Body of pancreas (tissue), 4 donors: ENCODE data around the gene ITGAX. TPM values are rescaled to one million over a fixed set of nuclear protein-coding genes. Genes with fewer than 3 reads are reported as not detected.
"Not testable (repeated sequence)": the region's sequence is repeated elsewhere in the genome, so short reads cannot be mapped to it uniquely, and the experiment has no call there.

Source experiments
- ATAC-seq: fragments of 150-250 bp; one replicate; pipeline ENCODE4 v1.9.1; 2016
- DNase-seq, 4 donors: peaks; one replicate each; pipeline ENCODE4 v3.0.0-alpha.2; 2019
- H3K27ac ChIP-seq, 4 donors: fragments of 200-600 bp; sonication (generic); 1 replicate in 3 of 4; 2 replicates in 1 of 4; pipeline versions ENCODE4 v1.5.1 to v1.6.1; 2016 to 2019; ENCODE audit warnings: mild to moderate bottlenecking in 1 of 4, mixed read lengths in 1 of 4, moderate library complexity in 1 of 4
- H3K27me3 ChIP-seq, 2 donors: fragments of 200-600 bp; sonication (generic); one replicate each; pipeline ENCODE4 v1.6.0; 2016; ENCODE audit warnings: mild to moderate bottlenecking in 1 of 2
- H3K36me3 ChIP-seq, 2 donors: fragments of 200-600 bp; sonication (generic); replicated peaks in 1 of 2; 2 replicates each; pipeline ENCODE4 v1.5.1; 2016; ENCODE audit warnings: low read depth in 2 of 2; ENCODE audit not compliant: insufficient read depth in 1 of 2
- H3K4me1 ChIP-seq: fragments of 200-600 bp; sonication (generic); one replicate; pipeline ENCODE4 v1.6.0; 2016
- H3K4me3 ChIP-seq, 2 donors: fragments of 200-600 bp; sonication (generic); 1 replicate in 1 of 2; 2 replicates in 1 of 2; pipeline ENCODE4 v1.5.1; 2016 to 2019
- H3K9me3 ChIP-seq, 3 donors: fragments of 200-600 bp; sonication (generic); 1 replicate in 2 of 3; 2 replicates in 1 of 3; pipeline ENCODE4 v1.5.1; 2016
- POLR2A ChIP-seq, 3 donors: fragments of 450-650 bp; IDR thresholded peaks; one replicate each; pipeline ENCODE4 v1.6.1; 2016; ENCODE audit warnings: antibody characterized with exemption in 3 of 3, mild to moderate bottlenecking in 2 of 3
- WGBS, 2 donors: methylation state at CpG; one replicate each; pipeline ENCODE4 v1.1.5; 2017; 5-methylcytosine and 5-hydroxymethylcytosine counted together
- intact Hi-C: fragments of 100-400 bp; cut with DNase I; formaldehyde crosslinking; loops from one replicate; pipeline ENCODE4 v1.15.1; 2023
- total RNA-seq, 2 donors: library from RNA; depleted of rRNA; stranded (reverse); fragments of >200 nt; gene quantifications; one replicate each; pipeline ENCODE4 v1.1.0, GENCODE V29; 2016
- TF ChIP-seq, protein P1 (sequence below), 7 experiments: fragments of 450-650 bp in 4 of 7; fragments of 200-600 bp in 3 of 7; sonication (generic) in 3 of 7; IDR thresholded peaks; one replicate each; pipeline ENCODE4 v1.5.1; 2016 to 2019; ENCODE audit warnings: antibody characterized with exemption in 7 of 7

Gene ITGAX
- total RNA-seq, 2 donors from 2014 or later: 3.0 to 8.6 TPM

DNA sequence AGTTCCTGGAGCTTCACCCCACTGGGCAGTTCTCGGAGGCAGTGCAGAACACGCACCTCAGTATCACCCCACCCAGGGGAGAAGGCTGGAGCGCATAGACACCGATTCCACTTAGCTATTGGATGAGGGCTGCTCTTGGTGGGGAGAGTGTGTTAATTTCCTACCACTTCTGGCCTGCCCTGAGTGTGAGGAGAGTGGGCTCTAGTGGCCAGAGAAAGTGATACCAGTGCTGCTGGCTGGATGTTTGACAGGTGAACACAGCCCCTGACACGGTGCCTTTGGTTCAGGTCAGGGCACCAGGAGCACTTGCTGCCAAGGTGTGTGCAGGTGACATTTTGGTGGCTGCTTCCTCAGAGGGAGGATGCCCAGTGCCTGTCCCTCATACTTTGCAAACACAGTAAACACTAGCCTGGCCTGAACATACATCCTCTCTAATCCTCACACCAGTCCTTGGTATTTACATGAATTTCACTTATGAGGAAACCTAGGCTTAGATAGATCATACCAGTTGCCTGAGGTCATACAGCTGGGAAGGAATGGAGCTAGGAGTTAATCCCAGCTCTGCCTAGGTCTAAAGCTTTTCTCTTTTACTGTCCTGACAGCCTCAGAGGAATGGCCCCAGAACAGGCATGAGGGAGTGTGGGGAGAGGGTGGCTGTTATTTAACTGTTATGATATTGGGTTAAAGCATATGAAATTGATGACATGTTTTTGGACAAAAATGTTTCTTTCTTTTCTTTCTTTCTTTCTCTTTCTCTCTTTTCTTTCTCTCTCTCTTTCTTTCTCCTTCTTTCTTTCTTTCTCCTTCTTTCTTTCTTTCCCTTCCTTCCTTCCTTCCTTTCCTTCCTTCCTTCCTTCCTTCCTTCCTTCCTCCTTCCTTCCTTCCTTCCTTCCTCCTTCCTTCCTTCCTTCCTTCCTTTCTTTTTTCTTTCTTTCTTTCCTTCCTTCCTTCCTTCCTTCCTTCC is 21.0 kb upstream of the ITGAX start:
- WGBS, 2 donors: 6 to 11% methylated on average over 4 to 5 of the region's 5 CpGs
- peak in 2 of 4 donors; percentile 39 to 49 for DNase-seq
- Histone ChIP-seq H3K9me3 (no peaks in the 10 kb centered on the region), H3K27ac (no peak overlapping the region), H3K27me3 (peaks cover 0 to 15% of the 10 kb centered on the region in 2 donors), H3K4me3 (no peak overlapping the region), H3K36me3 (no peaks in the 10 kb centered on the region), H3K4me1 (peaks cover 13% of the 10 kb centered on the region)
- no peak for ATAC-seq
- TF ChIP-seq POLR2A (IDR thresholded peaks at IDR 0.05): no peak
- TF ChIP-seq, protein P1, sequence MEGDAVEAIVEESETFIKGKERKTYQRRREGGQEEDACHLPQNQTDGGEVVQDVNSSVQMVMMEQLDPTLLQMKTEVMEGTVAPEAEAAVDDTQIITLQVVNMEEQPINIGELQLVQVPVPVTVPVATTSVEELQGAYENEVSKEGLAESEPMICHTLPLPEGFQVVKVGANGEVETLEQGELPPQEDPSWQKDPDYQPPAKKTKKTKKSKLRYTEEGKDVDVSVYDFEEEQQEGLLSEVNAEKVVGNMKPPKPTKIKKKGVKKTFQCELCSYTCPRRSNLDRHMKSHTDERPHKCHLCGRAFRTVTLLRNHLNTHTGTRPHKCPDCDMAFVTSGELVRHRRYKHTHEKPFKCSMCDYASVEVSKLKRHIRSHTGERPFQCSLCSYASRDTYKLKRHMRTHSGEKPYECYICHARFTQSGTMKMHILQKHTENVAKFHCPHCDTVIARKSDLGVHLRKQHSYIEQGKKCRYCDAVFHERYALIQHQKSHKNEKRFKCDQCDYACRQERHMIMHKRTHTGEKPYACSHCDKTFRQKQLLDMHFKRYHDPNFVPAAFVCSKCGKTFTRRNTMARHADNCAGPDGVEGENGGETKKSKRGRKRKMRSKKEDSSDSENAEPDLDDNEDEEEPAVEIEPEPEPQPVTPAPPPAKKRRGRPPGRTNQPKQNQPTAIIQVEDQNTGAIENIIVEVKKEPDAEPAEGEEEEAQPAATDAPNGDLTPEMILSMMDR (IDR thresholded peaks at IDR 0.05): peak in 6 of 7 experiments; percentile 17 to 54 (median 42)
- intact Hi-C loops: no loop called here

DNA sequence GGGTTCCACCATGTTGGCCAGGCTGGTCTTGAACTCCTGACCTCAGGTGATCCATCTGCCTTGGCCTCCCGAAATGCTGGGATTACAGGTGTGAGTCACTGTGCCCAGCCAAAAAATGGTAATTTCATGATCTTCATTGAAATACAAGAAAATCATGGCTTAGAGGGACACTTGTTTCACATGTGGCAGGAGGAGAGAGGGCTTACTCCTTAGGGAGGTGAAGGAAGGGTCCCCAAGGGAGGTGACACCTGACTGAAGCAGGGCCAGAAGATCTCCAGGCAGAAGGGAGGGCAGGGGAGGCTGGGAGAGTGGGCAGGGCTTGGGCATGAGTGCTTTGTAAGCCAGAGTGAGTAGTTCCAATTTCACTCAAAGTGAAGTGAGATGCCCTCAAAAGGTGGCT is 20.0 kb upstream of the ITGAX start:
- peaks cover 13% of the 10 kb centered on the region for H3K4me1 ChIP-seq

DNA sequence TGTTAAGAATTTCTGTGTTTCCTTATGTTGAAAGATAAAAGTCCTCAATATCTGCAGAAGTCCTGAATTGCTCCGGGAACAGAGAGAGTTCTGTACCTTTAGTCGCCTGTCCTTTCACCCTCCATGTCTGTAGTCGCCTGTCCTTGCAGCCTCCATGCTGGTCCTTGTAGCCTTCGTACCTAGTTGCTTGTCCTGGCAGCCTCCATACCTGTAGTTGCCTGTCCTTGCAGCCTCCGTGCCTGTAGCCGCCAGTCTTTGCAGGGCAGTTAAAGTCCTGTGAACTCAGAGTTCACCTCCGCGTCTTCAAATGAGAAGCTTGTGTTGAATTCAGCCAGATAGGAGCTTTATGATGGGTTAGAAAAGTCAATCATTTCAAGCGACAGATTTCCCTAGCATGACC is 19.5 kb upstream of the ITGAX start:
- DNase-seq (no peak), ATAC-seq (no peak)
- Histone ChIP-seq H3K4me1 (peaks cover 12% of the 10 kb centered on the region), H3K27me3 (peaks cover 0 to 10% of the 10 kb centered on the region in 2 donors), H3K4me3 (no peak overlapping the region), H3K27ac (no peak overlapping the region), H3K36me3 (no peaks in the 10 kb centered on the region), H3K9me3 (no peaks in the 10 kb centered on the region)
- 56 to 59% methylated on average over 9 of the region's 9 CpGs for WGBS, 2 donors
- intact Hi-C loops: no loop called here
- no peak for TF ChIP-seq POLR2A (IDR thresholded peaks at IDR 0.05)
- TF ChIP-seq, protein P1 (IDR thresholded peaks at IDR 0.05): no peak

More for the DNA sequence above, 20.0 kb upstream of the ITGAX start:
- no peak for ATAC-seq
- intact Hi-C loops: no loop called here
- Histone ChIP-seq H3K27me3 (peaks cover 0 to 15% of the 10 kb centered on the region in 2 donors), H3K36me3 (no peaks in the 10 kb centered on the region), H3K4me3 (no peak overlapping the region), H3K27ac (no peak overlapping the region), H3K9me3 (no peaks in the 10 kb centered on the region)
- 20 to 61% methylated on average over 1 of the region's 1 CpG for WGBS, 2 donors
- TF ChIP-seq, protein P1 (IDR thresholded peaks at IDR 0.05): no peak
- TF ChIP-seq POLR2A (IDR thresholded peaks at IDR 0.05): no peak
- no peak for DNase-seq

DNA sequence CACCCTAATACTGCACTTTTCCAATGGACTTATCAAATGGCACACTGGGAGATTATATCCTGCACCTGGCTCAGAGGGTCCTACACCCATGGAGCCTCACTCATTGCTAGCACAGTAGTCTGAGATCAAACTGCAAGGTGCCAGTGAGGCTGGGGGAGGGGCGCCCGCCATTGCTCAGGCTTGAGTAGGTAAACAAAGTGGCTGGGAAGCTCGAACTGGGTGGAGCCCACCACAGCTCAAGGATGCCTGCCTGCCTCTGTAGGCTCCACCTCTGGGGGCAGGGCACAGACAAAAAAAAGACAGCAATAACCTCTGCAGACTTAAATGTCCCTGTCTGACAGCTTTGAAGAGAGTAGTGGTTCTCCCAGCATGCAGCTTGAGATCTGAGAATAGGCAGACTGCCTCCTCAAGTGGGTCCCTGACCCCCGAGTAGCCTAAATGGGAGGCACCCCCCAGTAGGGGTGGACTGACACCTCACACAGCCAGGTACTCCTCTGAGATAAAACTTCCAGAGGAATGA is 16.8 kb upstream of the ITGAX start:
- H3K4me3 ChIP-seq, H3K36me3 ChIP-seq, H3K27ac ChIP-seq, intact Hi-C loops, ATAC-seq, DNase-seq, H3K4me1 ChIP-seq, H3K27me3 ChIP-seq, H3K9me3 ChIP-seq: not testable (repeated sequence)
- WGBS, 2 donors: 43 to 48% methylated on average over 3 to 4 of the region's 4 CpGs

DNA sequence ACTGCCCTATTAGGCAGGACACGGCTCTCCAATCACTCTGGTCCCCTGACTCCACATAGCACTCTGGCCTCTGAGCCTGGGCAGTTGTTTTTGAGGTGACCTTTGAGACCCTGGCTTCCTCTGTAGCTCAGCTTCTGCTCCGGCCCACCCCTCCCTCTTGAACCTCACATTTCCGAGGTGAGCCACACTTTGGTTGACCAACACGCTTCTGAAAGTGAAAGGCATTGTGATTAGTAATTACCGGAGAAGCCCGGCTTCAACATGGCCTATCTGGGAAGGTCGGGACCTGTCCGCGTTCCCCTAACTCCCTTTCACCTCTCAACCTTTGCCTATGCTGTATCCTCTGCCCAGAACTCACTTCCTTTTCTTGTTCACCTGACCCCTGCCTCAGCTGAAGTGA is 10.3 kb upstream of the ITGAX start:
- H3K27ac ChIP-seq: no peak overlapping the region
- no peaks in the 10 kb centered on the region for H3K9me3 ChIP-seq
- H3K27me3 ChIP-seq: no peaks in the 10 kb centered on the region
- H3K4me3 ChIP-seq: no peak overlapping the region
- intact Hi-C loops: no loop called here
- 51 to 62% methylated on average over 9 of the region's 9 CpGs for WGBS, 2 donors
- no peaks in the 10 kb centered on the region for H3K4me1 ChIP-seq
- DNase-seq (no peak), ATAC-seq (no peak)
- TF ChIP-seq, protein P1 (IDR thresholded peaks at IDR 0.05): no peak
- no peak for TF ChIP-seq POLR2A (IDR thresholded peaks at IDR 0.05)
- H3K36me3 ChIP-seq: no peaks in the 10 kb centered on the region
